H1 (cell line): ENCODE data around the gene ARHGAP15.

Experiments used
- BACH1 ChIP-seq: IDR thresholded peaks from 2 replicates; pipeline ENCODE4 v1.6.1; 2012; ENCODE audit warnings: low read length, improper control_type of control experiment
- CTCF ChIP-seq, 3 experiments: IDR thresholded peaks; 1 replicate in 2 of 3; 2 replicates in 1 of 3; pipeline versions ENCODE4 v1.5.1 to v1.6.1; 2011; ENCODE audit warnings: low read length in 3 of 3, mild to moderate bottlenecking in 3 of 3, inconsistent platforms in 2 of 3, low read depth in 1 of 3, moderate library complexity in 1 of 3; ENCODE audit not compliant: insufficient read depth in 1 of 3; ENCODE audit errors: control extremely low read depth in 1 of 3
- EZH2 ChIP-seq: fragments of 200-600 bp; sonication (generic); IDR thresholded peaks from 2 replicates; pipeline ENCODE4 v1.7.1; 2012; ENCODE audit warnings: low read depth, mild to moderate bottlenecking, moderate library complexity, low read length, inconsistent platforms; ENCODE audit not compliant: severe bottlenecking
- JUND ChIP-seq: IDR thresholded peaks from 2 replicates; pipeline ENCODE4 v1.6.1; 2011; ENCODE audit warnings: mild to moderate bottlenecking, improper control_type of control experiment, low read length
- KDM4A ChIP-seq: IDR thresholded peaks from one replicate; pipeline ENCODE4 v1.7.1; 2012; ENCODE audit warnings: low read depth, mild to moderate bottlenecking, moderate library complexity, low read length, inconsistent platforms; ENCODE audit not compliant: severe bottlenecking
- POU5F1 ChIP-seq: IDR thresholded peaks from 2 replicates; pipeline ENCODE4 v1.6.1; 2011; ENCODE audit warnings: low read depth, mild to moderate bottlenecking, low read length, moderate library complexity
- RXRA ChIP-seq: IDR thresholded peaks from 2 replicates; pipeline ENCODE4 v1.6.1; 2011; ENCODE audit warnings: low read depth, mild to moderate bottlenecking, low read length, moderate library complexity; ENCODE audit not compliant: insufficient read depth
- SIRT6 ChIP-seq: IDR thresholded peaks from one replicate; pipeline ENCODE4 v1.7.1; 2012; ENCODE audit warnings: low read length, inconsistent platforms
- SRF ChIP-seq: IDR thresholded peaks from 2 replicates; pipeline ENCODE4 v1.6.1; 2011; ENCODE audit warnings: mild to moderate bottlenecking, low read depth, low read length, moderate library complexity
- TAF1 ChIP-seq: IDR thresholded peaks from 2 replicates; pipeline ENCODE4 v1.6.1; 2011; ENCODE audit warnings: mild to moderate bottlenecking, low read depth, low read length
- USF2 ChIP-seq: IDR thresholded peaks from 2 replicates; pipeline ENCODE4 v1.6.1; 2011; ENCODE audit warnings: low read length, improper control_type of control experiment
- ZNF274 ChIP-seq: IDR thresholded peaks from 2 replicates; pipeline ENCODE4 v1.7.0; 2012; ENCODE audit warnings: low read length, borderline replicate concordance; ENCODE audit errors: extremely low read depth

DNA sequence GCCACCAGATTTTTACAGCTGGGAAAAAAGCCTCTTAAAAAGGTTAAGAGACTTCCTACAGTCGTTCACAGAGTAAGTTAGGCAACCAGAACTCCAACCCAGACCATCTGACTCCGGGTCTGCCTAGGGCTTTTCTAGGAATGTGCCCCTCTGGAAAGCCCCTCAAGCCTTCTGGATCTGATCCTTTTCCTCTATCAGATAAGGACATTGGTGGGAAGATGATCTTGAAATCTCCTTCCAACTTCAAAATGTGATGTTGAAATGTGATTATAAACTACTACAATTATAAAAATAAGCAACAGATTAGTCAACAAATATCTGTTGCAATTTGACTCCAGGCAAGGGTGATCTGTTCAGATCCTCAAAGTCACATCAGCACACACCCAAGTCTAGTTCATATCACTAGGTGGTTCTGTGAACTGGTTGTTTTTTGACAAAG, 270.4 kb downstream of the ARHGAP15 start:
- no peak for TF ChIP-seq RXRA
- no peak for TF ChIP-seq TAF1
- no peak for TF ChIP-seq POU5F1
- no peak for TF ChIP-seq CTCF (IDR thresholded peaks at IDR 0.05; ENCODE audit: control extremely low read depth in 1 of 3, insufficient read depth in 1 of 3, low read depth in 1 of 3, low read length in 3 of 3)
- TF ChIP-seq JUND = no peak
- TF ChIP-seq EZH2 = no peak
- no peak for TF ChIP-seq USF2
- no peak for TF ChIP-seq BACH1
- TF ChIP-seq SRF = no peak
- TF ChIP-seq ZNF274 = no peak
- no peak for TF ChIP-seq KDM4A
- no peak for TF ChIP-seq SIRT6
